Esophagus muscularis mucosa (tissue), 2 donors: ENCODE results near the gene FRK.

Experiments
- EP300 ChIP-seq: sonication (generic); formaldehyde crosslinking; IDR thresholded peaks from one replicate; pipeline ENCODE4 v1.6.1; 2017; ENCODE audit warnings: antibody characterized with exemption
- POLR2A ChIP-seq: fragments of 450-650 bp; IDR thresholded peaks from one replicate; pipeline ENCODE4 v1.6.1; 2017; ENCODE audit warnings: antibody characterized with exemption, moderate library complexity, mild to moderate bottlenecking, low read depth

- TF ChIP-seq POLR2A (no peak), EP300 (no peak)
Observed at GRCh38 chr6:116040993-116041392, 19.7 kb downstream of the FRK start.
